Measurements from ENCODE around the gene PDE10A. TPM values are rescaled to one million over a fixed set of nuclear protein-coding genes. Genes with fewer than 3 reads are reported as not detected.
A peak's percentile ranks its signal among the peaks of the same experiment; 100 is the strongest.

Gene PDE10A
- total and polyA plus RNA-seq, 5 donors, result 3.6 to 8.5 (median 4.2) TPM

- WGBS, result 72% methylated on average over 9 of the region's 9 CpGs
- Histone ChIP-seq H3K9me3 (ENCODE audit: control insufficient read depth, low read length) (no peaks in the 10 kb centered on the region), H3K4me3 (ENCODE audit: low read length) (no peak overlapping the region), H3K4me1 (ENCODE audit: control insufficient read depth, insufficient read depth, low read length) (peaks cover 4% of the 10 kb centered on the region), H3K27ac (ENCODE audit: low read length) (no peak overlapping the region), H3K27me3 (ENCODE audit: control insufficient read depth, insufficient read depth) (no peaks in the 10 kb centered on the region)
- intact Hi-C loops (cut with DNase I), result no loop called here
- ATAC-seq, result peak in 1 of 2 donors; percentile 39
- no peak for DNase-seq
These were observed 9.8 kb downstream of the PDE10A start for GRCh38 chr6:165653196-165653595.

GRCh38 chr6:165652766-165653165 is 10.3 kb downstream of the PDE10A start:
- DNase-seq, result no peak
- 46% methylated on average over 5 of the region's 5 CpGs for WGBS
- Histone ChIP-seq H3K27ac (ENCODE audit: low read length) (no peak overlapping the region), H3K27me3 (ENCODE audit: control insufficient read depth, insufficient read depth) (no peaks in the 10 kb centered on the region), H3K4me3 (ENCODE audit: low read length) (no peak overlapping the region), H3K9me3 (ENCODE audit: control insufficient read depth, low read length) (no peaks in the 10 kb centered on the region), H3K4me1 (ENCODE audit: control insufficient read depth, insufficient read depth, low read length) (peaks cover 4% of the 10 kb centered on the region)
- no peak for ATAC-seq
- intact Hi-C loops (cut with DNase I), result no loop called here

GRCh38 chr6:165649166-165650137 is 13.6 kb downstream of the PDE10A start:
- Histone ChIP-seq H3K27me3 (ENCODE audit: control insufficient read depth, insufficient read depth) (no peaks in the 10 kb centered on the region), H3K4me1 (ENCODE audit: control insufficient read depth, insufficient read depth, low read length) (peaks cover 4% of the 10 kb centered on the region), H3K9me3 (ENCODE audit: control insufficient read depth, low read length) (no peaks in the 10 kb centered on the region), H3K27ac (ENCODE audit: low read length) (peak overlapping the region; percentile 48), H3K4me3 (ENCODE audit: low read length) (no peak overlapping the region)
- 31% methylated on average over 11 of the region's 11 CpGs for WGBS
- intact Hi-C loops (cut with DNase I), result no loop called here
- ATAC-seq (peak; percentile 58 to 60), DNase-seq (peak in 2 of 3 donors; percentile 63 to 73)

- 53% methylated on average over 6 of the region's 6 CpGs for WGBS
- intact Hi-C loops (cut with DNase I), result no loop called here
- H3K4me1 ChIP-seq (ENCODE audit: control insufficient read depth, insufficient read depth, low read length), result peaks cover 4% of the 10 kb centered on the region
- H3K27me3 ChIP-seq (ENCODE audit: control insufficient read depth, insufficient read depth), result no peaks in the 10 kb centered on the region
- no peak for ATAC-seq
- H3K9me3 ChIP-seq (ENCODE audit: control insufficient read depth, low read length), result no peaks in the 10 kb centered on the region
- no peak overlapping the region for H3K4me3 ChIP-seq (ENCODE audit: low read length)
- peak overlapping the region; percentile 55 for H3K27ac ChIP-seq (ENCODE audit: low read length)
- no peak for DNase-seq
These were observed 16.0 kb downstream of the PDE10A start for GRCh38 chr6:165647041-165647440.

GRCh38 chr6:165645919-165646318 is 17.1 kb downstream of the PDE10A start:
- H3K4me1 ChIP-seq (ENCODE audit: control insufficient read depth, insufficient read depth, low read length), result peaks cover 4% of the 10 kb centered on the region
- intact Hi-C loops (cut with DNase I), result no loop called here

GRCh38 chr6:165644586-165645266 is 18.3 kb downstream of the PDE10A start:
- ATAC-seq, result no peak
- whole genome bisulfite sequencing, result 94% methylated on average over 15 of the region's 15 CpGs
- H3K27me3 ChIP-seq (ENCODE audit: control insufficient read depth, insufficient read depth), result no peaks in the 10 kb centered on the region

More at GRCh38 chr6:165645919-165646318, 17.1 kb downstream of the PDE10A start:
- Histone ChIP-seq H3K27me3 (ENCODE audit: control insufficient read depth, insufficient read depth) (no peaks in the 10 kb centered on the region), H3K9me3 (ENCODE audit: control insufficient read depth, low read length) (no peaks in the 10 kb centered on the region), H3K27ac (ENCODE audit: low read length) (no peak overlapping the region), H3K4me3 (ENCODE audit: low read length) (no peak overlapping the region)
- WGBS, result 78% methylated on average over 6 of the region's 6 CpGs
- no peak for DNase-seq
- no peak for ATAC-seq

GRCh38 chr6:165643015-165643414 is 20.0 kb downstream of the PDE10A start:
- intact Hi-C loops (cut with DNase I), result no loop called here
- H3K4me3 ChIP-seq (ENCODE audit: low read length), result no peak overlapping the region
- H3K9me3 ChIP-seq (ENCODE audit: control insufficient read depth, low read length), result no peaks in the 10 kb centered on the region
- WGBS, result 76% methylated on average over 3 of the region's 3 CpGs
- H3K27ac ChIP-seq (ENCODE audit: low read length), result no peak overlapping the region
- no peak for ATAC-seq
- DNase-seq, result no peak
- no peaks in the 10 kb centered on the region for H3K27me3 ChIP-seq (ENCODE audit: control insufficient read depth, insufficient read depth)
- H3K4me1 ChIP-seq (ENCODE audit: control insufficient read depth, insufficient read depth, low read length), result no peaks in the 10 kb centered on the region

More at GRCh38 chr6:165644586-165645266, 18.3 kb downstream of the PDE10A start:
- Histone ChIP-seq H3K4me3 (ENCODE audit: low read length) (no peak overlapping the region), H3K9me3 (ENCODE audit: control insufficient read depth, low read length) (no peaks in the 10 kb centered on the region), H3K27ac (ENCODE audit: low read length) (no peak overlapping the region), H3K4me1 (ENCODE audit: control insufficient read depth, insufficient read depth, low read length) (peaks cover 4% of the 10 kb centered on the region)
- DNase-seq, result no peak
- intact Hi-C loops (cut with DNase I), result no loop called here

GRCh38 chr6:165641672-165642156 is 21.3 kb downstream of the PDE10A start:
- Histone ChIP-seq H3K27ac (ENCODE audit: low read length) (no peak overlapping the region), H3K4me1 (ENCODE audit: control insufficient read depth, insufficient read depth, low read length) (no peaks in the 10 kb centered on the region), H3K27me3 (ENCODE audit: control insufficient read depth, insufficient read depth) (no peaks in the 10 kb centered on the region), H3K4me3 (ENCODE audit: low read length) (no peak overlapping the region), H3K9me3 (ENCODE audit: control insufficient read depth, low read length) (no peaks in the 10 kb centered on the region)
- WGBS, result 85% methylated on average over 15 of the region's 15 CpGs
- ATAC-seq (peak in 1 of 2 donors; percentile 29), DNase-seq (no peak)
- intact Hi-C loops (cut with DNase I), result no loop called here

GRCh38 chr6:165640806-165641205 is 22.2 kb downstream of the PDE10A start:
- intact Hi-C loops (cut with DNase I), result no loop called here
- Histone ChIP-seq H3K27me3 (ENCODE audit: control insufficient read depth, insufficient read depth) (no peaks in the 10 kb centered on the region), H3K9me3 (ENCODE audit: control insufficient read depth, low read length) (no peaks in the 10 kb centered on the region), H3K4me1 (ENCODE audit: control insufficient read depth, insufficient read depth, low read length) (peaks cover 3% of the 10 kb centered on the region), H3K4me3 (ENCODE audit: low read length) (no peak overlapping the region), H3K27ac (ENCODE audit: low read length) (no peak overlapping the region)
- DNase-seq (no peak), ATAC-seq (no peak)
- WGBS, result 76% methylated on average over 4 of the region's 4 CpGs

GRCh38 chr6:165638530-165638929 is 24.5 kb downstream of the PDE10A start:
- H3K9me3 ChIP-seq (ENCODE audit: control insufficient read depth, low read length), result no peaks in the 10 kb centered on the region
- DNase-seq (no peak), ATAC-seq (no peak)
- H3K27ac ChIP-seq (ENCODE audit: low read length), result no peak overlapping the region
- intact Hi-C loops (cut with DNase I), result no loop called here
- peaks cover 3% of the 10 kb centered on the region for H3K4me1 ChIP-seq (ENCODE audit: control insufficient read depth, insufficient read depth, low read length)
- 98% methylated on average over 2 of the region's 2 CpGs for WGBS
- H3K27me3 ChIP-seq (ENCODE audit: control insufficient read depth, insufficient read depth), result no peaks in the 10 kb centered on the region
- no peak overlapping the region for H3K4me3 ChIP-seq (ENCODE audit: low read length)

GRCh38 chr6:165637586-165637985 is 25.5 kb downstream of the PDE10A start:
- DNase-seq (peak in 2 of 3 donors; percentile 29 to 69), ATAC-seq (peak; percentile 40 to 78)
- Histone ChIP-seq H3K27me3 (ENCODE audit: control insufficient read depth, insufficient read depth) (no peaks in the 10 kb centered on the region), H3K9me3 (ENCODE audit: control insufficient read depth, low read length) (no peaks in the 10 kb centered on the region), H3K27ac (ENCODE audit: low read length) (no peak overlapping the region), H3K4me3 (ENCODE audit: low read length) (no peak overlapping the region), H3K4me1 (ENCODE audit: control insufficient read depth, insufficient read depth, low read length) (peaks cover 6% of the 10 kb centered on the region)
- WGBS, result 22% methylated on average over 11 of the region's 11 CpGs
- intact Hi-C loops (cut with DNase I), result no loop called here

Measured in right cardiac atrium (tissue), 5 donors.